ENCODE results near the gene ZNF668. TPM values are rescaled to one million over a fixed set of nuclear protein-coding genes. Genes with fewer than 3 reads are reported as not detected.

ZNF668 gene
- total and polyA plus RNA-seq, 2 of the 8 experiments (the other 6 are each of a cell fraction or from before 2014, with no cell fraction given): 14.0 to 14.3 TPM

DNA sequence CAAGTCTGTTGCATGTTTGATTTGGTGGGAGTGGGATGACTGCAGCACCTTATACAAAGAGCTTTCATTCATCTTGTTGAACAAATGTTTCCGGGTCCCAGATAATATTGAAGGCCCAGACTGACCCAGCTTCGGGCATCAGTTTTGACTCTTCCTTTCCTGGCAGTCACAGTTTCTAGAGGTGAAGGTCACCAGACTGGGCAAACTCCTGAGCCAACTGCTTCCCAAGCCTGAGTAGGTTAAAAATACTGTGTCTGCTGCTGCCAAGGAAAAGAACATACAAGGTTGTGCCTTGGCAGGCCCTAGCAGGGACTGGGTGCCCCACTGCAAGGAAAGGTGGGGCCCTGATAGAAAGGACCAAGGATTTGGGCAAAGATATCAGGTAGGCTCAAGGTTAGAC, 38.7 kb upstream of the ZNF668 start (continued):
- no peak for TF ChIP-seq CTCF (IDR thresholded peaks at IDR 0.05; ENCODE audit: control extremely low read depth in 1 of 3, insufficient read depth in 1 of 3, low read depth in 1 of 3, low read length in 3 of 3)
